ENCODE data around the gene FBXO41. TPM values are rescaled to one million over a fixed set of nuclear protein-coding genes. Genes with fewer than 3 reads are reported as not detected.

FBXO41 gene
- total RNA-seq, 1 donor from 2014 or later, result 1.5 TPM

- no peak overlapping the region for H3K4me3 Mint-ChIP-seq
- peaks cover 6% of the 10 kb centered on the region for H3K27me3 Mint-ChIP-seq (ENCODE audit: insufficient read depth, low read depth)
- H3K36me3 Mint-ChIP-seq, result no peaks in the 10 kb centered on the region
- Histone ChIP-seq H3K27ac (no peak overlapping the region), H2AFZ (replicated peaks) (no peak overlapping the region), H3K79me2 (ENCODE audit: low read depth) (peaks cover 17% of the 10 kb centered on the region), H3K4me2 (no peak overlapping the region), H3K9ac (no peak overlapping the region), H3F3A (ENCODE audit: low read depth) (peaks cover 12% of the 10 kb centered on the region), H3K4me1 (peaks cover 11% of the 10 kb centered on the region), H3K36me3 (no peaks in the 10 kb centered on the region), H3K4me3 (no peak overlapping the region), H3K9me3 (ENCODE audit: low read depth) (no peaks in the 10 kb centered on the region), H3K27me3 (peaks cover 3% of the 10 kb centered on the region), H4K20me1 (ENCODE audit: low read depth) (peaks cover 28% of the 10 kb centered on the region)
- H3K9me3 Mint-ChIP-seq, result no peaks in the 10 kb centered on the region
- peak; percentile 15 for DNase-seq (ENCODE audit: low spot score)
- no peak overlapping the region for H3K27ac Mint-ChIP-seq
- H3K4me1 Mint-ChIP-seq, result peaks cover 3% of the 10 kb centered on the region
- TF ChIP-seq EZH2 (IDR thresholded peaks at IDR 0.05), result no peak
Observed at GRCh38 chr2:73279852-73280251, 4.4 kb downstream of the FBXO41 start.

GRCh38 chr2:73272270-73272669 lies 12.0 kb downstream of the FBXO41 start:
- H3K27ac ChIP-seq, result peak overlapping the region; percentile 77
- peaks cover 4% of the 10 kb centered on the region for H3K9me3 Mint-ChIP-seq
- peak overlapping the region; percentile 72 for H3K4me2 ChIP-seq
- H3F3A ChIP-seq (ENCODE audit: low read depth), result peaks cover 30% of the 10 kb centered on the region
- peaks cover 25% of the 10 kb centered on the region for H3K27me3 Mint-ChIP-seq (ENCODE audit: insufficient read depth, low read depth)
- H3K27ac Mint-ChIP-seq, result no peak overlapping the region
- peaks cover 18% of the 10 kb centered on the region for H3K4me1 ChIP-seq
- H3K9me3 ChIP-seq (ENCODE audit: low read depth), result no peaks in the 10 kb centered on the region
- no peaks in the 10 kb centered on the region for H3K79me2 ChIP-seq (ENCODE audit: low read depth)
- no peak overlapping the region for H3K4me3 ChIP-seq
- H3K27me3 ChIP-seq, result peaks cover 37% of the 10 kb centered on the region
- no peaks in the 10 kb centered on the region for H3K36me3 Mint-ChIP-seq
- H2AFZ ChIP-seq (replicated peaks), result no peak overlapping the region
- peaks cover 6% of the 10 kb centered on the region for H3K4me1 Mint-ChIP-seq
- no peaks in the 10 kb centered on the region for H3K36me3 ChIP-seq
- H3K4me3 Mint-ChIP-seq, result no peak overlapping the region
- peak; percentile 77 for DNase-seq (ENCODE audit: low spot score)
- TF ChIP-seq EZH2phosphoT487 (IDR thresholded peaks at IDR 0.05), result no peak
- no peak overlapping the region for H3K9ac ChIP-seq
- peaks cover 15% of the 10 kb centered on the region for H4K20me1 ChIP-seq (ENCODE audit: low read depth)

- no peak overlapping the region for H3K9ac ChIP-seq
- Mint-ChIP-seq H3K9me3 (peaks cover 4% of the 10 kb centered on the region), H3K27ac (no peak overlapping the region), H3K4me3 (peak overlapping the region; percentile 0), H3K27me3 (ENCODE audit: insufficient read depth, low read depth) (peaks cover 29% of the 10 kb centered on the region), H3K4me1 (peaks cover 6% of the 10 kb centered on the region), H3K36me3 (no peaks in the 10 kb centered on the region)
- peaks cover 40% of the 10 kb centered on the region for H3K27me3 ChIP-seq
- H3K4me3 ChIP-seq, result peak overlapping the region; percentile 32
- H3K36me3 ChIP-seq, result no peaks in the 10 kb centered on the region
- peaks cover 18% of the 10 kb centered on the region for H3K4me1 ChIP-seq
- no peaks in the 10 kb centered on the region for H3K9me3 ChIP-seq (ENCODE audit: low read depth)
- H3K27ac ChIP-seq, result no peak overlapping the region
- H3K4me2 ChIP-seq, result peak overlapping the region; percentile 70
- H4K20me1 ChIP-seq (ENCODE audit: low read depth), result peaks cover 17% of the 10 kb centered on the region
- no peak for DNase-seq (ENCODE audit: low spot score)
- no peak overlapping the region for H2AFZ ChIP-seq (replicated peaks)
- H3K79me2 ChIP-seq (ENCODE audit: low read depth), result no peaks in the 10 kb centered on the region
- H3F3A ChIP-seq (ENCODE audit: low read depth), result peaks cover 30% of the 10 kb centered on the region
- no peak for TF ChIP-seq CTCF (IDR thresholded peaks at IDR 0.05)
- TF ChIP-seq EZH2phosphoT487 (IDR thresholded peaks at IDR 0.05), result no peak
- no peak for TF ChIP-seq EZH2 (IDR thresholded peaks at IDR 0.05)
Observed at GRCh38 chr2:73269686-73270465, 14.4 kb downstream of the FBXO41 start.

GRCh38 chr2:73268830-73269685 lies 15.2 kb downstream of the FBXO41 start:
- no peak overlapping the region for H3K9ac ChIP-seq
- Mint-ChIP-seq H3K4me1 (peaks cover 6% of the 10 kb centered on the region), H3K9me3 (peaks cover 4% of the 10 kb centered on the region), H3K36me3 (no peaks in the 10 kb centered on the region), H3K27ac (no peak overlapping the region), H3K27me3 (ENCODE audit: insufficient read depth, low read depth) (peaks cover 33% of the 10 kb centered on the region), H3K4me3 (peak overlapping the region; percentile 61)
- H3K27ac ChIP-seq, result no peak overlapping the region
- H2AFZ ChIP-seq (replicated peaks), result peak overlapping the region; percentile 52
- H4K20me1 ChIP-seq (ENCODE audit: low read depth), result peaks cover 17% of the 10 kb centered on the region
- no peaks in the 10 kb centered on the region for H3K9me3 ChIP-seq (ENCODE audit: low read depth)
- no peaks in the 10 kb centered on the region for H3K36me3 ChIP-seq
- peaks cover 30% of the 10 kb centered on the region for H3F3A ChIP-seq (ENCODE audit: low read depth)
- DNase-seq (ENCODE audit: low spot score), result peak; percentile 79
- peak overlapping the region; percentile 70 for H3K4me2 ChIP-seq
- peak overlapping the region; percentile 32 for H3K4me3 ChIP-seq
- H3K27me3 ChIP-seq, result peaks cover 40% of the 10 kb centered on the region
- TF ChIP-seq CTCF (IDR thresholded peaks at IDR 0.05), result peak; percentile 50
- TF ChIP-seq EZH2 (IDR thresholded peaks at IDR 0.05), result peak; percentile 90
- peak; percentile 87 for TF ChIP-seq EZH2phosphoT487 (IDR thresholded peaks at IDR 0.05)
- peaks cover 18% of the 10 kb centered on the region for H3K4me1 ChIP-seq
- no peaks in the 10 kb centered on the region for H3K79me2 ChIP-seq (ENCODE audit: low read depth)

All from neural progenitor cell (in vitro differentiated cells).